SK-N-SH (cell line): ENCODE results near the gene PSMD13. TPM values are rescaled to one million over a fixed set of nuclear protein-coding genes. Genes with fewer than 3 reads are reported as not detected.

Source experiments
- CTCF ChIA-PET: fragments of 300-600, 350-600 bp; formaldehyde crosslinking; extraction: SDS; loops from one replicate; lab custom pipeline; 2021; lab: Yijun Ruan, JAX
- POLR2A ChIA-PET: fragments of 350-600 bp; sonication (Branson Sonifier 250); formaldehyde crosslinking; extraction: SDS; loops from one replicate; lab custom pipeline; 2020; ENCODE audit warnings: antibody characterized with exemption, inconsistent platforms; lab: Yijun Ruan, JAX
- DNase-seq: peaks from one replicate; pipeline ENCODE4 v3.0.0; 2012
- H2AFZ ChIP-seq: fragments of 200-600 bp; sonication (generic); 2 replicates; pipeline ENCODE4 v1.8.1; 2016; ENCODE audit warnings: antibody characterized with exemption, mild to moderate bottlenecking, low read depth
- H3F3A ChIP-seq: fragments of 200-600 bp; sonication (generic); replicated peaks from 2 replicates; pipeline ENCODE3; 2016; ENCODE audit warnings: antibody characterized with exemption, mild to moderate bottlenecking; ENCODE audit not compliant: insufficient read depth
- H3K27ac ChIP-seq, 2 experiments: fragments of 200-500 bp in 1 of 2; fragments of 200-600 bp in 1 of 2; sonication (Bioruptor generic) in 1 of 2; sonication (generic), shearing (Covaris generic) in 1 of 2; 2 replicates each; pipeline versions ENCODE4 v1.5.1 to v1.6.1; 2014 to 2016; ENCODE audit warnings: low read depth in 2 of 2, inconsistent platforms in 1 of 2, low read length in 1 of 2, mild to moderate bottlenecking in 1 of 2, mixed read lengths in 1 of 2
- H3K27me3 ChIP-seq: fragments of 200-600 bp; sonication (generic), shearing (Covaris generic); 2 replicates; pipeline ENCODE4 v1.6.1; 2016; ENCODE audit warnings: mixed run types; ENCODE audit not compliant: insufficient read depth
- H3K36me3 ChIP-seq, 2 experiments: fragments of 200-500 bp in 1 of 2; fragments of 200-600 bp in 1 of 2; sonication (Bioruptor generic) in 1 of 2; sonication (generic) in 1 of 2; replicated peaks in 1 of 2; 2 replicates each; pipeline versions ENCODE3 to v1.5.1; 2014 to 2016; ENCODE audit warnings: low read length in 1 of 2, mild to moderate bottlenecking in 1 of 2; ENCODE audit not compliant: insufficient read depth in 2 of 2, control insufficient read depth in 1 of 2
- H3K4me1 ChIP-seq, 2 experiments: fragments of 200-500 bp in 1 of 2; fragments of 200-600 bp in 1 of 2; sonication (Bioruptor generic) in 1 of 2; sonication (generic), shearing (Covaris generic) in 1 of 2; 2 replicates each; pipeline versions ENCODE4 v1.5.1 to v1.6.1; 2014 to 2016; ENCODE audit warnings: low read depth in 1 of 2, low read length in 1 of 2, mixed run types in 1 of 2; ENCODE audit not compliant: insufficient read depth in 2 of 2, control insufficient read depth in 1 of 2
- H3K4me2 ChIP-seq: fragments of 200-600 bp; sonication (generic), shearing (Covaris generic); 2 replicates; pipeline ENCODE4 v1.6.1; 2017; ENCODE audit warnings: mixed run types
- H3K4me3 ChIP-seq, 2 experiments: fragments of 200-500 bp in 1 of 2; fragments of 200-600 bp in 1 of 2; sonication (Bioruptor generic) in 1 of 2; sonication (generic), shearing (Covaris generic) in 1 of 2; 2 replicates each; pipeline versions ENCODE4 v1.5.1 to v1.8.1; 2014 to 2016; ENCODE audit warnings: low read depth in 2 of 2, inconsistent platforms in 1 of 2, low read length in 1 of 2, mild to moderate bottlenecking in 1 of 2, mixed read lengths in 1 of 2, moderate library complexity in 1 of 2
- H3K79me2 ChIP-seq: fragments of 200-600 bp; sonication (generic); 2 replicates; pipeline ENCODE4 v1.8.1; 2017; ENCODE audit warnings: mild to moderate bottlenecking; ENCODE audit not compliant: insufficient read depth
- H3K9ac ChIP-seq: fragments of 200-600 bp; sonication (generic); 2 replicates; pipeline ENCODE4 v1.6.1; 2017; ENCODE audit warnings: mixed run types
- H3K9me2 ChIP-seq: fragments of 200-600 bp; sonication (generic); 2 replicates; pipeline ENCODE4 v1.6.1; 2017; ENCODE audit warnings: mixed run types
- H3K9me3 ChIP-seq: fragments of 200-600 bp; sonication (generic); 2 replicates; pipeline ENCODE4 v1.6.1; 2017; ENCODE audit warnings: mixed run types, mild to moderate bottlenecking, moderate library complexity
- H4K20me1 ChIP-seq: fragments of 200-600 bp; sonication (generic); 2 replicates; pipeline ENCODE4 v1.6.1; 2017; ENCODE audit warnings: mild to moderate bottlenecking, mixed run types; ENCODE audit not compliant: insufficient read depth
- CHD2 ChIP-seq: fragments of 150-350 bp; IDR thresholded peaks from 2 replicates; pipeline ENCODE4 v1.6.1; 2018; ENCODE audit warnings: low read length; ENCODE audit not compliant: partially characterized antibody
- CTCF ChIP-seq: fragments of 200-600 bp; sonication (generic); IDR thresholded peaks from 2 replicates; pipeline ENCODE4 v1.6.1; 2017; ENCODE audit warnings: antibody characterized with exemption, mild to moderate bottlenecking, moderate library complexity
- FOSL2 ChIP-seq: IDR thresholded peaks from 2 replicates; pipeline ENCODE4 v1.4.0; 2012; ENCODE audit warnings: low read depth, mild to moderate bottlenecking, moderate library complexity, borderline replicate concordance
- MEF2A ChIP-seq: IDR thresholded peaks from 2 replicates; pipeline ENCODE4 v1.4.0; 2012; ENCODE audit warnings: low read depth, borderline replicate concordance
- MXI1 ChIP-seq: IDR thresholded peaks from 2 replicates; pipeline ENCODE4 v1.6.1; 2012; ENCODE audit warnings: mild to moderate bottlenecking, low read depth, low read length, improper control_type of control experiment
- POLR2AphosphoS5 ChIP-seq: IDR thresholded peaks from 2 replicates; pipeline ENCODE4 v1.6.1; 2012; ENCODE audit warnings: low read depth, low read length
- RFX5 ChIP-seq: IDR thresholded peaks from 2 replicates; pipeline ENCODE4 v1.6.1; 2012; ENCODE audit warnings: mild to moderate bottlenecking, improper control_type of control experiment, low read length
- SMC3 ChIP-seq: IDR thresholded peaks from 2 replicates; pipeline ENCODE4 v1.6.1; 2012; ENCODE audit warnings: low read depth, low read length, improper control_type of control experiment
- TCF12 ChIP-seq: IDR thresholded peaks from 2 replicates; pipeline ENCODE4 v1.4.0; 2012
- TEAD4 ChIP-seq: IDR thresholded peaks from 2 replicates; pipeline ENCODE4 v1.4.0; 2012; ENCODE audit warnings: mild to moderate bottlenecking, borderline replicate concordance; ENCODE audit not compliant: insufficient read depth
- WGBS: methylation state at CpG from one replicate; pipeline ENCODE4 v1.1.6; 2017; ENCODE audit warnings: low lambda C conversion rate; 5-methylcytosine and 5-hydroxymethylcytosine counted together
- polyA plus RNA-seq, 3 experiments: library from polyadenylated mRNA; depleted of rRNA; stranded (reverse); fragments of >200 nt; gene quantifications; 2 replicates each; pipeline ENCODE4 v1.2.3, GENCODE V29; 2012

The PSMD13 gene
- polyA plus RNA-seq, 1 of the 3 experiments (the other 2 are of a cell fraction) = 196 TPM

GRCh38 chr11:294780-295179 is 58.0 kb downstream of the PSMD13 start:
- no peak overlapping the region for H3K27ac ChIP-seq
- H3K9me3 ChIP-seq = no peaks in the 10 kb centered on the region
- no peaks in the 10 kb centered on the region for H3K27me3 ChIP-seq
- no peak for DNase-seq
- H3K9me2 ChIP-seq = no peaks in the 10 kb centered on the region
- ChIA-PET CTCF (interaction anchor here (1.0 kb wide), 1 partner anchor 11 kb away, joined by 4 read pairs; no protein-coding TSS in a partner anchor), POLR2A (no interaction called here)
- H3K79me2 ChIP-seq = no peaks in the 10 kb centered on the region
- TF ChIP-seq MEF2A = no peak
- TF ChIP-seq MXI1 = no peak
- TF ChIP-seq CHD2 = no peak
- TF ChIP-seq TEAD4 = no peak
- TF ChIP-seq FOSL2 = no peak
- no peak for TF ChIP-seq POLR2AphosphoS5
- TF ChIP-seq SMC3 = no peak
- TF ChIP-seq TCF12 = no peak
- no peak for TF ChIP-seq RFX5
- H3K4me3 ChIP-seq = no peak overlapping the region
- H4K20me1 ChIP-seq = no peaks in the 10 kb centered on the region
- H3K9ac ChIP-seq = no peak overlapping the region
- 90% methylated on average over 6 of the region's 16 CpGs for WGBS
- no peaks in the 10 kb centered on the region; a peak in 1 of 4 replicates for H3K4me1 ChIP-seq
- H3K4me2 ChIP-seq = no peak overlapping the region
- no peaks in the 10 kb centered on the region for H3F3A ChIP-seq
- no peaks in the 10 kb centered on the region for H3K36me3 ChIP-seq
- H2AFZ ChIP-seq = no peak overlapping the region

GRCh38 chr11:295351-296170 is 58.8 kb downstream of the PSMD13 start:
- ChIA-PET CTCF (interaction anchor here (1.0 kb wide), 1 partner anchor 10 kb away, joined by 4 read pairs; no protein-coding TSS in a partner anchor), POLR2A (interaction anchor here (0.7 kb wide), 1 partner anchor 8 kb away, joined by 3 read pairs; no protein-coding TSS in a partner anchor)
- no peak overlapping the region for H3K4me3 ChIP-seq
- H3K9ac ChIP-seq = no peak overlapping the region
- H3K4me1 ChIP-seq = no peaks in the 10 kb centered on the region; a peak in 1 of 4 replicates
- H3K27me3 ChIP-seq = no peaks in the 10 kb centered on the region
- H3F3A ChIP-seq = no peaks in the 10 kb centered on the region
- H3K27ac ChIP-seq = no peak overlapping the region
- no peaks in the 10 kb centered on the region for H3K36me3 ChIP-seq
- no peaks in the 10 kb centered on the region for H4K20me1 ChIP-seq
- H3K9me3 ChIP-seq = no peaks in the 10 kb centered on the region
- 78% methylated on average over 20 of the region's 26 CpGs for WGBS
- no peaks in the 10 kb centered on the region for H3K79me2 ChIP-seq
- DNase-seq = no peak
- no peak overlapping the region for H3K4me2 ChIP-seq
- TF ChIP-seq CTCF = no peak
- no peak for TF ChIP-seq SMC3
- no peaks in the 10 kb centered on the region for H3K9me2 ChIP-seq
- no peak overlapping the region for H2AFZ ChIP-seq
